Measurements from ENCODE around the gene CLIC5. TPM values are rescaled to one million over a fixed set of nuclear protein-coding genes. Genes with fewer than 3 reads are reported as not detected.

The CLIC5 gene
- polyA plus RNA-seq, 1 donor (not counting 4 experiments of a cell fraction or from before 2014, with no cell fraction given): 0.09 TPM

GRCh38 chr6:45951321-45952167 is 64.1 kb downstream of the CLIC5 start:
- no peak overlapping the region for H3K4me2 ChIP-seq (ENCODE audit: control insufficient read depth, extremely low read depth, insufficient read depth, low read depth, low read length)
- H3K9me1 ChIP-seq (ENCODE audit: control insufficient read depth, extremely low read depth, insufficient read depth, low read length): no peaks in the 10 kb centered on the region
- H3K9me3 ChIP-seq (ENCODE audit: control insufficient read depth, low read depth, low read length): no peaks in the 10 kb centered on the region
- H2AFZ ChIP-seq (ENCODE audit: control insufficient read depth, low read length): no peak overlapping the region
- dilution Hi-C loops (cut with MboI; ENCODE audit: extremely low pct_ligation_motif_present, low sequenced_read_pairs): no loop called here
- FAIRE-seq (no peak), DNase-seq (ENCODE audit: low read depth, low spot score) (no peak)
- no peak overlapping the region for H3K4me3 ChIP-seq (ENCODE audit: control insufficient read depth in 2 of 3, extremely low read depth in 1 of 3, insufficient read depth in 2 of 3, low read depth in 1 of 3, low read length in 3 of 3)
- no peak overlapping the region for H3K27ac ChIP-seq (ENCODE audit: control insufficient read depth, insufficient read depth, low read length)
- no peak overlapping the region for H3K9ac ChIP-seq (ENCODE audit: control insufficient read depth, extremely low read depth, insufficient read depth, low read length)
- no peaks in the 10 kb centered on the region for H3K36me3 ChIP-seq (ENCODE audit: control insufficient read depth in 2 of 2, extremely low read depth in 1 of 2, insufficient read depth in 2 of 2, low read length in 2 of 2)
- H3K27me3 ChIP-seq (ENCODE audit: control insufficient read depth, extremely low read depth, insufficient read depth, low read length): peaks cover 5% of the 10 kb centered on the region
- no peaks in the 10 kb centered on the region for H4K20me1 ChIP-seq (ENCODE audit: control insufficient read depth, extremely low read depth, insufficient read depth, low read length)
- no peak for TF ChIP-seq CTCF (optimal IDR thresholded peaks at IDR 0.05 in 1 of 3, IDR thresholded peaks at IDR 0.05 in 1 of 3, conservative IDR thresholded peaks at IDR 0.05 in 1 of 3; ENCODE audit: extremely low read depth in 1 of 3, insufficient read depth in 2 of 3, low read length in 3 of 3)
- TF ChIP-seq EZH2 (IDR thresholded peaks at IDR 0.05; ENCODE audit: low read length): no peak
- H3K79me2 ChIP-seq (ENCODE audit: control insufficient read depth, insufficient read depth, low read length): no peaks in the 10 kb centered on the region
- no peaks in the 10 kb centered on the region for H3K4me1 ChIP-seq (ENCODE audit: control insufficient read depth, extremely low read depth, insufficient read depth, low read length)

DNA sequence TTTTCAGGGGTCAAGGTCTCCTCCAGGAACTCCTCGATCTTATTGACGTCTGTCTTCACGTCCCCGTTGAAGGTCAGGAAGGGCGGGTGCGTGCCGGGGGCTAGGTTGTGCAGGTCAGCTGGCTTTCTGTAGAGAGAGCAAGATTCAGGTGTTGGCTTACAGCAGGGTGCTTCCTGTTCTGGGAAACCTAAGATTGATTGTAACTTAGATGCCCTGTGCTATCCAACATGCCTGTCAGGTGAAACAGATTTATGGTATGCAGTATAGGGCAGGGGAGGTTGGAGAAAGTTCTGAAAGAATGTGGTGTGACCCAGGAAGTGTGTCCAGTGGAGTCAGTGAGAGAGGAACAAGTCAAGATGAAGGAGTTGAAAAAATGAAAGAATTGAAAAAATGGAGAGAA is 66.4 kb downstream of the CLIC5 start:
- H3K4me1 ChIP-seq (ENCODE audit: control insufficient read depth, extremely low read depth, insufficient read depth, low read length): no peaks in the 10 kb centered on the region
- H3K9ac ChIP-seq (ENCODE audit: control insufficient read depth, extremely low read depth, insufficient read depth, low read length): no peak overlapping the region
- no peaks in the 10 kb centered on the region for H4K20me1 ChIP-seq (ENCODE audit: control insufficient read depth, extremely low read depth, insufficient read depth, low read length)
- H3K27me3 ChIP-seq (ENCODE audit: control insufficient read depth, extremely low read depth, insufficient read depth, low read length): peaks cover 5% of the 10 kb centered on the region
- no peak for TF ChIP-seq EZH2 (IDR thresholded peaks at IDR 0.05; ENCODE audit: low read length)
- no peak for TF ChIP-seq CTCF (optimal IDR thresholded peaks at IDR 0.05 in 1 of 3, IDR thresholded peaks at IDR 0.05 in 1 of 3, conservative IDR thresholded peaks at IDR 0.05 in 1 of 3; ENCODE audit: extremely low read depth in 1 of 3, insufficient read depth in 2 of 3, low read length in 3 of 3)
- FAIRE-seq (no peak), DNase-seq (ENCODE audit: low read depth, low spot score) (no peak)
- no peak overlapping the region for H3K4me3 ChIP-seq (ENCODE audit: control insufficient read depth in 2 of 3, extremely low read depth in 1 of 3, insufficient read depth in 2 of 3, low read depth in 1 of 3, low read length in 3 of 3)
- H3K9me1 ChIP-seq (ENCODE audit: control insufficient read depth, extremely low read depth, insufficient read depth, low read length): no peaks in the 10 kb centered on the region
- no peaks in the 10 kb centered on the region for H3K36me3 ChIP-seq (ENCODE audit: control insufficient read depth in 2 of 2, extremely low read depth in 1 of 2, insufficient read depth in 2 of 2, low read length in 2 of 2)
- dilution Hi-C loops (cut with MboI; ENCODE audit: extremely low pct_ligation_motif_present, low sequenced_read_pairs): no loop called here
- no peaks in the 10 kb centered on the region for H3K9me3 ChIP-seq (ENCODE audit: control insufficient read depth, low read depth, low read length)
- no peak overlapping the region for H2AFZ ChIP-seq (ENCODE audit: control insufficient read depth, low read length)
- H3K79me2 ChIP-seq (ENCODE audit: control insufficient read depth, insufficient read depth, low read length): no peaks in the 10 kb centered on the region
- H3K27ac ChIP-seq (ENCODE audit: control insufficient read depth, insufficient read depth, low read length): no peak overlapping the region
- no peak overlapping the region for H3K4me2 ChIP-seq (ENCODE audit: control insufficient read depth, extremely low read depth, insufficient read depth, low read depth, low read length)
